Ovary (tissue), 3 donors: ENCODE data around the gene LDLR.

Experiments
- EP300 ChIP-seq: sonication (generic); formaldehyde crosslinking; IDR thresholded peaks from one replicate; pipeline ENCODE4 v1.6.1; 2017; ENCODE audit warnings: antibody characterized with exemption
- POLR2A ChIP-seq: fragments of 450-650 bp; IDR thresholded peaks from one replicate; pipeline ENCODE4 v1.6.1; 2017; ENCODE audit warnings: antibody characterized with exemption, mild to moderate bottlenecking, moderate library complexity
- TF ChIP-seq, protein P1 (sequence below), 3 donors: fragments of 450-650 bp in 2 of 3; fragments of 200-600 bp in 1 of 3; IDR thresholded peaks; one replicate each; pipeline versions ENCODE4 v1.5.1 to v1.8.0; 2016 to 2022; ENCODE audit warnings: antibody characterized with exemption in 3 of 3, mild to moderate bottlenecking in 1 of 3
- donor health status: DM: no; HTN: no; CAD: no.

DNA sequence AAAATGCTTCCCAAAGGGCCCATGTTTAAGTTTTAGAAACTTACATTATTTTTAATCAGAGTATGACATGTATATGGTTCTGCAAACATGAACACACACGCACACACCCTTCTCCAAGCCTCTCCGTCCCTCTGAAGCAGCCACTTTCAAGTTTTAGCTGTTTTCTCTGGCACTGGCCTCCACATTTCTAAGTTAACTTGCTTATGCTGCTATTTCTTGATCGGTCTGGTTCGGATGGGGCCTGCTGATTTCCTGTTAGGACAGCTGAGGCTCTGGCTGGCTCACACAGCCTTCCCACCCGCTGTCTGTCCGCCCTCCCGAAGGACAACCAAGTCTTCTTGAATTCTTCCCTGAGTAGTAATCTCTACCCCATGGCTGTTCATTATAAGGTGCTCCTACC, 61.9 kb downstream of the LDLR start:
- TF ChIP-seq, protein P1, sequence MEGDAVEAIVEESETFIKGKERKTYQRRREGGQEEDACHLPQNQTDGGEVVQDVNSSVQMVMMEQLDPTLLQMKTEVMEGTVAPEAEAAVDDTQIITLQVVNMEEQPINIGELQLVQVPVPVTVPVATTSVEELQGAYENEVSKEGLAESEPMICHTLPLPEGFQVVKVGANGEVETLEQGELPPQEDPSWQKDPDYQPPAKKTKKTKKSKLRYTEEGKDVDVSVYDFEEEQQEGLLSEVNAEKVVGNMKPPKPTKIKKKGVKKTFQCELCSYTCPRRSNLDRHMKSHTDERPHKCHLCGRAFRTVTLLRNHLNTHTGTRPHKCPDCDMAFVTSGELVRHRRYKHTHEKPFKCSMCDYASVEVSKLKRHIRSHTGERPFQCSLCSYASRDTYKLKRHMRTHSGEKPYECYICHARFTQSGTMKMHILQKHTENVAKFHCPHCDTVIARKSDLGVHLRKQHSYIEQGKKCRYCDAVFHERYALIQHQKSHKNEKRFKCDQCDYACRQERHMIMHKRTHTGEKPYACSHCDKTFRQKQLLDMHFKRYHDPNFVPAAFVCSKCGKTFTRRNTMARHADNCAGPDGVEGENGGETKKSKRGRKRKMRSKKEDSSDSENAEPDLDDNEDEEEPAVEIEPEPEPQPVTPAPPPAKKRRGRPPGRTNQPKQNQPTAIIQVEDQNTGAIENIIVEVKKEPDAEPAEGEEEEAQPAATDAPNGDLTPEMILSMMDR (IDR thresholded peaks at IDR 0.05), result no peak
- TF ChIP-seq POLR2A, result no peak
- TF ChIP-seq EP300, result no peak
